ENCODE data around the gene ROR2.

Gene ROR2

GRCh38 chr9:91840882-91841281 lies 109.1 kb downstream of the ROR2 start:
- no peak for DNase-seq

- DNase-seq, result no peak
Measured at GRCh38 chr9:91840469-91840868, 109.6 kb downstream of the ROR2 start.

- DNase-seq, result no peak
Measured at GRCh38 chr9:91839926-91840465, 110.0 kb downstream of the ROR2 start.

- no peak for DNase-seq
Measured at GRCh38 chr9:91837981-91838731, 111.9 kb downstream of the ROR2 start.

- DNase-seq, result no peak
Measured at GRCh38 chr9:91836515-91836914, 113.5 kb downstream of the ROR2 start.

GRCh38 chr9:91835632-91836031 lies 114.4 kb downstream of the ROR2 start:
- DNase-seq, result no peak

GRCh38 chr9:91835216-91835615 lies 114.8 kb downstream of the ROR2 start:
- DNase-seq, result no peak

GRCh38 chr9:91834740-91835139 lies 115.3 kb downstream of the ROR2 start:
- DNase-seq, result no peak

GRCh38 chr9:91833878-91834255 lies 116.2 kb downstream of the ROR2 start:
- no peak for DNase-seq

- no peak for DNase-seq
Measured at GRCh38 chr9:91833096-91833877, 116.7 kb downstream of the ROR2 start.

- no peak for DNase-seq
Measured at GRCh38 chr9:91832322-91832721, 117.7 kb downstream of the ROR2 start.

GRCh38 chr9:91825866-91826265 lies 124.2 kb downstream of the ROR2 start:
- DNase-seq, result peak; percentile 61

GRCh38 chr9:91825422-91825821 lies 124.6 kb downstream of the ROR2 start:
- no peak for DNase-seq

- DNase-seq, result peak; percentile 90
Measured at GRCh38 chr9:91824601-91825305, 125.3 kb downstream of the ROR2 start.

GRCh38 chr9:91824151-91824550 lies 125.9 kb downstream of the ROR2 start:
- DNase-seq, result no peak

- no peak for DNase-seq
Measured at GRCh38 chr9:91820949-91821880, 128.8 kb downstream of the ROR2 start.

GRCh38 chr9:91820126-91820750 lies 129.8 kb downstream of the ROR2 start:
- DNase-seq, result no peak

- DNase-seq, result no peak
Measured at GRCh38 chr9:91818647-91819403, 131.2 kb downstream of the ROR2 start.

- DNase-seq, result no peak
Measured at GRCh38 chr9:91818225-91818585, 131.8 kb downstream of the ROR2 start.

- peak; percentile 78 for DNase-seq
Measured at GRCh38 chr9:91817493-91818224, 132.4 kb downstream of the ROR2 start.

All from fibroblast of skin of scalp (primary cell).